22Rv1 (cell line): Measurements from ENCODE around the gene GLP2R.
A peak's percentile ranks its signal among the peaks of the same experiment; 100 is the strongest.

Experiments
- H3K27ac ChIP-seq: fragments of 450-650 bp; 2 replicates; pipeline ENCODE4 v1.5.1; 2017
- CTCF ChIP-seq: fragments of 450-650 bp; IDR thresholded peaks from 2 replicates; pipeline ENCODE4 v1.5.1; 2017; ENCODE audit warnings: mild to moderate bottlenecking
- ZFX ChIP-seq: fragments of 450-650 bp; IDR thresholded peaks from 2 replicates; pipeline ENCODE4 v1.6.1; 2017; ENCODE audit warnings: antibody characterized with exemption, borderline replicate concordance

Gene GLP2R

GRCh38 chr17:9928601-9929333 lies 103.0 kb downstream of the GLP2R start:
- peak; percentile 55 for TF ChIP-seq CTCF
- TF ChIP-seq ZFX = no peak
- no peak overlapping the region for H3K27ac ChIP-seq

GRCh38 chr17:9929871-9930270 lies 104.1 kb downstream of the GLP2R start:
- H3K27ac ChIP-seq = no peak overlapping the region
- TF ChIP-seq CTCF (no peak), ZFX (no peak)

- TF ChIP-seq ZFX (no peak), CTCF (no peak)
- H3K27ac ChIP-seq = no peak overlapping the region
These were observed 105.5 kb downstream of the GLP2R start for GRCh38 chr17:9931144-9931741.

- no peak overlapping the region for H3K27ac ChIP-seq
- no peak for TF ChIP-seq ZFX
- no peak for TF ChIP-seq CTCF
These were observed 106.8 kb downstream of the GLP2R start for GRCh38 chr17:9932491-9932890.

- TF ChIP-seq CTCF (no peak), ZFX (no peak)
- H3K27ac ChIP-seq = no peak overlapping the region
These were observed 108.6 kb downstream of the GLP2R start for GRCh38 chr17:9934331-9934730.

GRCh38 chr17:9935408-9935807 lies 109.7 kb downstream of the GLP2R start:
- no peak for TF ChIP-seq ZFX
- H3K27ac ChIP-seq = no peak overlapping the region

- no peak overlapping the region for H3K27ac ChIP-seq
- TF ChIP-seq ZFX (no peak), CTCF (no peak)
These were observed 110.4 kb downstream of the GLP2R start for GRCh38 chr17:9936095-9936494.

GRCh38 chr17:9937241-9937761 lies 111.6 kb downstream of the GLP2R start:
- no peak overlapping the region for H3K27ac ChIP-seq
- TF ChIP-seq ZFX (no peak), CTCF (no peak)
